Liver (tissue), 4 donors: Measurements from ENCODE around the gene RGS12. TPM values are rescaled to one million over a fixed set of nuclear protein-coding genes. Genes with fewer than 3 reads are reported as not detected.

Experiments used
- HNF4G ChIP-seq: IDR thresholded peaks from 2 replicates; pipeline ENCODE4 v1.6.1; 2016; ENCODE audit warnings: antibody characterized with exemption
- NR2F2 ChIP-seq: IDR thresholded peaks from 2 replicates; pipeline ENCODE4 v1.6.1; 2016; ENCODE audit warnings: antibody characterized with exemption
- polyA plus RNA-seq, 2 donors: library from polyadenylated mRNA; stranded (reverse) in 1 of 2; unstranded in 1 of 2; fragments of 200-250 nt in 1 of 2; fragments of >200 nt in 1 of 2; fragmentation: Nextera tagmentation in 1 of 2; extraction: Ambion mirVana in 1 of 2; gene quantifications; one replicate each; pipeline versions ENCODE4 v1.2.1 to v1.2.3, GENCODE V29; 2013 to 2015
- total RNA-seq, 2 donors: library from RNA; depleted of rRNA; stranded (reverse); fragments of >200 nt; gene quantifications; one replicate each; pipeline ENCODE4 v1.2.3, GENCODE V29; 2014
- donor health status: healthy.
- donor health status: healthy.
- donor health status: healthy.

Gene RGS12
- total and polyA plus RNA-seq, 4 donors, result 6.4 to 23.2 (median 11.5) TPM

DNA sequence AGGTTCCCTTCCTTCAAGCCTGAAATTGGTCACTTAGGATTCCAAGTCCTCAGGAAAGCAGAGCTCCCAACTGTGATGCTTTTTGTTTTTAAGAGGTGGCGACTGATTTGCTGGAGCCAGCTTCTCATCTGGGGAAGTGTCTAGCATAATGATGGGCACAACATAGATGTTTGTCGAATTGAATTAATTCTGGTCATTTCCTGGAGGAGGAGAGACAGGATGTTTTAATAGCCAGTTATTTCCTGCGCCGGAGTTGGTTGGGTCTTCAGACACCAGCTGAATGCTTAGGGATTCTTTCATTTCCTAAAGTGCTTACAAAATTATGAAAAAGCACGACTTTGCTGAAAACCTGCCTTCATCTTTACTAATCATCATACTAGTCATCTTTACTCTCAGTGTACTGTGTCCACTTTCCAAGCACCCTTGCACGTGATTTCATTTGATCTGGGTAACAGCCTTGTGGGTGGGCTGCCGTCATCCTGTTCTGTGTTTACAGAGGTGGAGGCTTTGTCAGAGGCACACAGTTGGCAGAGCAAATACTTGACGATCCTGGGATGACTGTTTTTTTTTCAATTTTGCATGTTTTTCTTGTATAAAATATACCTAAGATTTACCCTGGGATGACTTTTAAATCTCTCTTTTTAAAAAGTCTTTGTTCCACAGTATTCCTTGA, 49.5 kb downstream of the RGS12 start (continued):
- TF ChIP-seq NR2F2 (no peak), HNF4G (no peak)

Other genes with a start within 250 kb of the RGS12 start
- not detected for gene HTT-AS, start 218.5 kb upstream of the RGS12 start, total RNA-seq
- gene HTT-AS, start 218.5 kb upstream of the RGS12 start, polyA plus RNA-seq, result not detected
- 10 to 100 TPM; 23.5 to 39.8 TPM for gene HTT, start 218.3 kb upstream of the RGS12 start, total RNA-seq
- gene HTT, start 218.3 kb upstream of the RGS12 start, polyA plus RNA-seq, result 1 to 10 TPM; 8.6 to 9.3 TPM
- 1 to 10 TPM in 1 of 2 donors, under 1 TPM in 1; 0.23 to 1.2 TPM for gene MSANTD1, start 43.9 kb upstream of the RGS12 start, total RNA-seq
- gene MSANTD1, start 43.9 kb upstream of the RGS12 start, polyA plus RNA-seq, result under 1 TPM in 1 of 2 donors, not detected in 1; 0.05 TPM
- 10 to 100 TPM; 23.3 to 65.0 TPM for gene HGFAC, start 148.9 kb downstream of the RGS12 start, total RNA-seq
- gene HGFAC, start 148.9 kb downstream of the RGS12 start, polyA plus RNA-seq, result 100 to 1,000 TPM; 100 to 133 TPM
- gene DOK7, start 170.3 kb downstream of the RGS12 start, total RNA-seq, result under 1 TPM; 0.23 to 0.84 TPM
- gene DOK7, start 170.3 kb downstream of the RGS12 start, polyA plus RNA-seq, result under 1 TPM; 0.13 to 0.69 TPM
- 100 to 1,000 TPM in 1 of 2 donors, 10 to 100 TPM in 1; 46.1 to 103 TPM for gene LRPAP1, start 239.4 kb downstream of the RGS12 start, total RNA-seq
- 100 to 1,000 TPM; 113 to 134 TPM for gene LRPAP1, start 239.4 kb downstream of the RGS12 start, polyA plus RNA-seq